Measurements from ENCODE around the gene CAMTA2.

The CAMTA2 gene

GRCh38 chr17:5002121-5002788 is 14.8 kb upstream of the CAMTA2 start:
- Histone ChIP-seq H3K9me3 (no peaks in the 10 kb centered on the region), H3K4me3 (ENCODE audit: low read depth, low read length) (no peak overlapping the region), H3K27me3 (no peaks in the 10 kb centered on the region), H3K36me3 (no peaks in the 10 kb centered on the region), H3K4me1 (no peaks in the 10 kb centered on the region)
- no peak for TF ChIP-seq CTCF (IDR thresholded peaks at IDR 0.05; ENCODE audit: low read depth, low read length)
- no peak for DNase-seq

GRCh38 chr17:5000237-5000639 is 12.8 kb upstream of the CAMTA2 start:
- Histone ChIP-seq H3K4me1 (no peaks in the 10 kb centered on the region), H3K9me3 (no peaks in the 10 kb centered on the region), H3K36me3 (no peaks in the 10 kb centered on the region), H3K4me3 (ENCODE audit: low read depth, low read length) (no peak overlapping the region), H3K27me3 (no peaks in the 10 kb centered on the region)
- no peak for DNase-seq
- TF ChIP-seq CTCF (IDR thresholded peaks at IDR 0.05; ENCODE audit: low read depth, low read length) = no peak

- no peak for DNase-seq
- H3K4me3 ChIP-seq (ENCODE audit: low read depth, low read length) = no peak overlapping the region
- no peak for TF ChIP-seq CTCF (IDR thresholded peaks at IDR 0.05; ENCODE audit: low read depth, low read length)
Measured at GRCh38 chr17:4999430-5000093, 12.1 kb upstream of the CAMTA2 start.

GRCh38 chr17:4998732-4999429 is 11.4 kb upstream of the CAMTA2 start:
- no peaks in the 10 kb centered on the region for H3K27me3 ChIP-seq
- no peak for DNase-seq
- H3K36me3 ChIP-seq = no peaks in the 10 kb centered on the region
- H3K4me1 ChIP-seq = no peaks in the 10 kb centered on the region
- H3K4me3 ChIP-seq (ENCODE audit: low read depth, low read length) = peak overlapping the region; percentile 56
- TF ChIP-seq CTCF (IDR thresholded peaks at IDR 0.05; ENCODE audit: low read depth, low read length) = no peak
- H3K9me3 ChIP-seq = no peaks in the 10 kb centered on the region

More at GRCh38 chr17:4999430-5000093, 12.1 kb upstream of the CAMTA2 start:
- Histone ChIP-seq H3K9me3 (no peaks in the 10 kb centered on the region), H3K4me1 (no peaks in the 10 kb centered on the region), H3K27me3 (no peaks in the 10 kb centered on the region), H3K36me3 (no peaks in the 10 kb centered on the region)

- H3K27me3 ChIP-seq = no peaks in the 10 kb centered on the region
- TF ChIP-seq CTCF (IDR thresholded peaks at IDR 0.05; ENCODE audit: low read depth, low read length) = no peak
- H3K36me3 ChIP-seq = no peaks in the 10 kb centered on the region
- H3K4me3 ChIP-seq (ENCODE audit: low read depth, low read length) = peak overlapping the region; percentile 56
- H3K4me1 ChIP-seq = no peaks in the 10 kb centered on the region
- no peak for DNase-seq
- no peaks in the 10 kb centered on the region for H3K9me3 ChIP-seq
Measured at GRCh38 chr17:4998027-4998731, 10.7 kb upstream of the CAMTA2 start.

Measured in BE2C (cell line).